Hepatocyte (in vitro differentiated cells): Measurements from ENCODE around the gene PRRG2. TPM values are rescaled to one million over a fixed set of nuclear protein-coding genes. Genes with fewer than 3 reads are reported as not detected.
A peak's percentile ranks its signal among the peaks of the same experiment; 100 is the strongest.

Experiments used
- DNase-seq: peaks from one replicate; pipeline ENCODE4 v3.0.0-alpha.2; 2016; ENCODE audit warnings: low spot score
- H2AFZ ChIP-seq: fragments of 200-600 bp; sonication (generic); 2 replicates; pipeline ENCODE4 v1.6.0; 2016; ENCODE audit warnings: antibody characterized with exemption, mild to moderate bottlenecking
- H3K27ac ChIP-seq: fragments of 200-600 bp; sonication (generic); 2 replicates; pipeline ENCODE4 v1.5.1; 2016; ENCODE audit warnings: mild to moderate bottlenecking
- H3K27me3 ChIP-seq: fragments of 200-600 bp; sonication (generic); 2 replicates; pipeline ENCODE4 v1.6.1; 2016
- H3K36me3 ChIP-seq: fragments of 200-600 bp; sonication (generic); replicated peaks from 2 replicates; pipeline ENCODE4 v1.5.1; 2016; ENCODE audit warnings: low read depth; ENCODE audit not compliant: insufficient read depth
- H3K4me1 ChIP-seq: fragments of 200-600 bp; sonication (generic); 2 replicates; pipeline ENCODE4 v1.5.1; 2016; ENCODE audit warnings: mild to moderate bottlenecking, moderate library complexity; ENCODE audit not compliant: insufficient read depth
- H3K4me2 ChIP-seq: fragments of 200-600 bp; sonication (generic); 2 replicates; pipeline ENCODE4 v1.6.0; 2016
- H3K4me3 ChIP-seq: fragments of 200-600 bp; sonication (generic); 2 replicates; pipeline ENCODE4 v1.5.1; 2016; ENCODE audit warnings: mild to moderate bottlenecking
- H3K79me2 ChIP-seq: fragments of 200-600 bp; sonication (generic); 2 replicates; pipeline ENCODE4 v1.6.0; 2017; ENCODE audit warnings: mild to moderate bottlenecking
- H3K9me2 ChIP-seq: fragments of 200-600 bp; sonication (generic); replicated peaks from 2 replicates; pipeline ENCODE4 v1.6.0; 2017; ENCODE audit warnings: mild to moderate bottlenecking; ENCODE audit not compliant: insufficient read depth
- H3K9me3 ChIP-seq: fragments of 200-600 bp; sonication (generic); 2 replicates; pipeline ENCODE4 v1.5.1; 2016; ENCODE audit warnings: low read depth, mild to moderate bottlenecking
- H4K20me1 ChIP-seq: fragments of 200-600 bp; sonication (generic); 2 replicates; pipeline ENCODE4 v1.6.0; 2016; ENCODE audit warnings: mild to moderate bottlenecking; ENCODE audit not compliant: insufficient read depth, poor library complexity, severe bottlenecking
- CTCF ChIP-seq: fragments of 200-600 bp; sonication (generic); IDR thresholded peaks from 2 replicates; pipeline ENCODE4 v1.5.1; 2016; ENCODE audit warnings: antibody characterized with exemption, mild to moderate bottlenecking; ENCODE audit not compliant: poor library complexity
- EZH2 ChIP-seq: fragments of 200-600 bp; sonication (generic); IDR thresholded peaks from 2 replicates; pipeline ENCODE4 v1.6.1; 2016; ENCODE audit warnings: antibody characterized with exemption, mild to moderate bottlenecking, borderline replicate concordance
- EZH2phosphoT487 ChIP-seq: fragments of 200-600 bp; sonication (generic); IDR thresholded peaks from one replicate; pipeline ENCODE4 v1.6.1; 2018; ENCODE audit warnings: antibody characterized with exemption, mild to moderate bottlenecking, low read depth, moderate library complexity; ENCODE audit not compliant: unreplicated experiment, severe bottlenecking
- WGBS: methylation state at CpG from one replicate; pipeline ENCODE4 v1.1.6; 2016; ENCODE audit warnings: low lambda C conversion rate; ENCODE audit errors: missing lambda C conversion rate; 5-methylcytosine and 5-hydroxymethylcytosine counted together
- polyA plus RNA-seq: library from polyadenylated mRNA; unstranded; fragments of >200 nt; fragmentation: Nextera tagmentation; extraction: Ambion mirVana; gene quantifications from 2 replicates; pipeline ENCODE4 v1.2.1, GENCODE V29; 2016
- total RNA-seq: library from RNA; depleted of rRNA; stranded (reverse); fragments of >200 nt; gene quantifications from 2 replicates; pipeline ENCODE4 v1.2.3, GENCODE V29; 2014

PRRG2 gene
- total and polyA plus RNA-seq, 2 experiments from 2014 or later = 4.0 to 10.2 TPM

- WGBS = 78% methylated on average over 3 of the region's 3 CpGs
Observed at GRCh38 chr19:49566302-49566701, 14.8 kb upstream of the PRRG2 start.

GRCh38 chr19:49567861-49568441, 13.2 kb upstream of the PRRG2 start:
- H3K36me3 ChIP-seq = no peaks in the 10 kb centered on the region
- TF ChIP-seq EZH2phosphoT487 (no peak), EZH2 (no peak), CTCF (no peak)
- H4K20me1 ChIP-seq = peaks cover 10% of the 10 kb centered on the region
- H2AFZ ChIP-seq = no peak overlapping the region
- H3K27ac ChIP-seq = peak overlapping the region; percentile 87
- no peak overlapping the region for H3K4me3 ChIP-seq
- DNase-seq = peak; percentile 31
- WGBS = 46% methylated on average over 9 of the region's 9 CpGs
- H3K79me2 ChIP-seq = peaks cover 79% of the 10 kb centered on the region
- peak overlapping the region; percentile 13 for H3K4me2 ChIP-seq
- peaks cover 25% of the 10 kb centered on the region for H3K4me1 ChIP-seq
- no peaks in the 10 kb centered on the region for H3K9me2 ChIP-seq
- H3K9me3 ChIP-seq = no peaks in the 10 kb centered on the region
- no peaks in the 10 kb centered on the region for H3K27me3 ChIP-seq

More at GRCh38 chr19:49566302-49566701, 14.8 kb upstream of the PRRG2 start:
- Histone ChIP-seq H3K79me2 (peaks cover 95% of the 10 kb centered on the region), H3K9me2 (no peaks in the 10 kb centered on the region), H4K20me1 (peaks cover 10% of the 10 kb centered on the region), H3K36me3 (no peaks in the 10 kb centered on the region), H3K9me3 (no peaks in the 10 kb centered on the region), H3K27me3 (no peaks in the 10 kb centered on the region), H3K4me2 (no peak overlapping the region), H2AFZ (no peak overlapping the region), H3K4me3 (no peak overlapping the region), H3K4me1 (peaks cover 26% of the 10 kb centered on the region), H3K27ac (no peak overlapping the region)
- DNase-seq = no peak
- TF ChIP-seq EZH2 = no peak
- no peak for TF ChIP-seq EZH2phosphoT487
- TF ChIP-seq CTCF = no peak

GRCh38 chr19:49570138-49570856, 10.8 kb upstream of the PRRG2 start:
- peak; percentile 93 for DNase-seq
- Histone ChIP-seq H3K9me3 (no peaks in the 10 kb centered on the region), H4K20me1 (peaks cover 10% of the 10 kb centered on the region), H3K79me2 (peaks cover 75% of the 10 kb centered on the region), H3K27me3 (no peaks in the 10 kb centered on the region), H2AFZ (no peak overlapping the region), H3K4me2 (no peak overlapping the region), H3K9me2 (no peaks in the 10 kb centered on the region), H3K36me3 (no peaks in the 10 kb centered on the region), H3K27ac (no peak overlapping the region), H3K4me3 (no peak overlapping the region), H3K4me1 (peaks cover 25% of the 10 kb centered on the region)
- TF ChIP-seq EZH2 (no peak), CTCF (peak; percentile 99)
- WGBS = 40% methylated on average over 13 of the region's 14 CpGs
